GOT3 (cell line): ENCODE data around the gene PGBD1.

Experiments used
- DNase-seq: peaks from one replicate; lab custom pipeline; 2025; ENCODE audit warnings: mixed read lengths; lab: John Stamatoyannopoulos, UW

PGBD1 gene

DNA sequence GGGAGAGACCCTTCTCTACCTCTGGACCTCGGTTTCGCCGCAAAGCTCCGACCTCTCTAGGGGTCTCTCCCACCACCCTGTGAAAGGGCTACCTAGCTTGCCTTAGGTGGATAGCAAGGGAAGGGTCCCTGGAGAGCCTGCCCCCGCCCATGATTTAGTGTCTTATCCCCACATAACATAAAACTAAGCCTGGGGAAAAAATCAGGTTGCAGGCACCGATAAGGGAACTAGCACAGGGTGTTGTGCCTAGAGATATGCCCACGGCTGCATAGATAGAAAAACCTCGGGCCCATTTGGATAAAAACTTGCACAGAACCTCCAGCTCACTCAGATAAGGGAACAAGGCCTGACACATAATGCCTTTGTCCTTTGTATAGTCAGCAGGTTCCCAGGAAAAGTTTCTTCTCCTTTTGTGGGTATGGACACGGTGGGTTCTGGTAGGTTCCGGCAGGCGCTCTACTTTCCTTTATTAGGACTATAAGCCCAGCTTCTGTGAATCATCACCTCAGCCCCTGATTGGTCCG is 53.7 kb downstream of the PGBD1 start:
- DNase-seq = no peak

DNA sequence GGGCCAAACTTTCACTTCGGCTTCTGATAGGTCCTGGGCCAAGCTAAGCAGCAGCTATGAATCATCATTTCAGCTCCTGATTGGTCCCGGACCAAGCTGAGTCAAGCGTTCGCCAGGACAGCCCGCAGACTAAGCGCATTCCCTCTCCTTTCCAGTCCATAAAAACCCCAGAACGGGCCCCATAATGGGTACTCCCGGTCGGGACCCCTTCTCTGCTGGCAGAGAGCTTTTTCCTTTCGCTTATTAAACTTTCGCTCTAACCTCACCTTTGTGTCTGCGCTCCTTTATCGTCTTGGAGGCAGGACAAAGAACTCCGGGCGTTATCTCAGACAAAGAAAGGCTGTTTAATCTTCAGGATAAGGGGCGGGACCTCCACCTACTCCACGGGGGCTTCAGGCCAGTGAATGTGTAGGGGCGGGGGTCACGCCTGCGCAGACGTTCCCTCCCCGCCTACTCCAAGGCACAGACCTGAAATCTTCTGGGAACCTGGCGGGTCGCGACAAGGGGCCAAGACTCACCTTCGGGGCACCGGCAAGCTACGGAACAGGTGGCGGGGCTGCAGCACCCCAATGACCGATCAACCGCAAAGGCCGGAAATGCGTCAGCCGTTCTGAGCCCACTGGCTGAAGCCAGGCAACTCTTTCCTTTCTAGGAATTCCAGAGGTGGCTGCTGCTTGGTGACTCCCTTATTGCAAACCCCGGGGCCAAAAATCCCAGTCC is 54.4 kb downstream of the PGBD1 start, which contains the start of gene ZSCAN31:
Gene ZSCAN31, minus strand, starts transcription at position 585 of the 720 bp plus-strand sequence. CDS start 6,465 bp downstream, outside the sequence.
- DNase-seq = peak; percentile 50

DNA sequence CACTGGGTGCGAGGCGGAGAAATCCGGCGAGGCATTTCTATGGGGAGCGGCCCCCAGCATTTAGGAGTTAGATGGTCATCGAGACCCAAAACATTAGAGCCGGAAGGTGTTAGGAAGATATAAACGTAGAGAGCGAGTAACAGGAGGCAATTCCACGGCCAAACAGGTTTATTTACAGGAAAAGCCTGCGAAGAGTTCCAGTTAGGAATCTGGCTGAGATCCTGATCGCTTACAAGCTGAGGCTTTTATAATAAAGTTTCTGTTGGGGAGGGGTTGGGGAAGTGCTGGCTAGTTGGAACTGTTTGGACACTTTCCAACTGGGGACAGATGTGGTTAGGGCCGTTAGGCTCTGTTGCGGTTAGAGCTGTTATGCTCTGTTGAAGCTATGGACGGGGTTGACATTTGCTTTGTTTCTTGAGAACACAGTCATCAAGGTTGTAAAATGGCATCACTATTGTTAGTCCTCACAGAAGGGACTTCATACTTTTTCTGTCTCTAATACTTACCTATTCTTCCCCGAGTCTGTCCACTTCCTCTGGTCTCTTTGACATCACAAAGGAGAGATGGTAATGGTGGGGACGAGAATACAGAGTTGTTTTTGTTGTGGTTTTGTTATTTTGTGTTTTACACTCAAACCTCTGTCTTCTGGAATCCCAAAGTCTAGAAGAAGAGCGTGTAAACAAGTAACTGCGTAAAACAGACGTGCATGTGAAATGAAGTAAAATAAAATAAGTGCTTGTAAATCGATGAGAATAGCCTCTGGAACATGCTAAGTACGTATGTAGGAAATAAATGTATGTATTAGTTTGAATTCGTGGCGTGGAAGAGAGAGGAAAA is 55.1 kb downstream of the PGBD1 start:
- no peak for DNase-seq

DNA sequence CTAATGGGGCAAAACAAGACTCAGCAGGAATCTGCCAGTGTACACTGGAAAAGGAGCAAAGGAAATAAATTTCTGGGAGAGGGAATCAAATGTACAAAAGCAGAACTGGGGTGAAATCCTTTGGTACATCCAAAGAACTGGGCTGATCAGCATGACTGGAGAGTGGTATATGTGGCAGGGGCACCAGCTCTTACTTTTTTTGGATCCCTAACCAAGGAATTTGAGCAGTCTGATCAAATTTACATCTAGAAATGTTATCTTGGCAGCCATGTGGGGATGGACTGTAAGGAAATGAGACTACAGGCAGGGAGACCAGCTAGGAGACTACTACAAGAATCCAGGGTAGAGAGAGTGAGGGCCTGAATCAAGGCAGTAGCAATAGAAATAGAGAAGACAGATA is 55.7 kb downstream of the PGBD1 start:
- no peak for DNase-seq

DNA sequence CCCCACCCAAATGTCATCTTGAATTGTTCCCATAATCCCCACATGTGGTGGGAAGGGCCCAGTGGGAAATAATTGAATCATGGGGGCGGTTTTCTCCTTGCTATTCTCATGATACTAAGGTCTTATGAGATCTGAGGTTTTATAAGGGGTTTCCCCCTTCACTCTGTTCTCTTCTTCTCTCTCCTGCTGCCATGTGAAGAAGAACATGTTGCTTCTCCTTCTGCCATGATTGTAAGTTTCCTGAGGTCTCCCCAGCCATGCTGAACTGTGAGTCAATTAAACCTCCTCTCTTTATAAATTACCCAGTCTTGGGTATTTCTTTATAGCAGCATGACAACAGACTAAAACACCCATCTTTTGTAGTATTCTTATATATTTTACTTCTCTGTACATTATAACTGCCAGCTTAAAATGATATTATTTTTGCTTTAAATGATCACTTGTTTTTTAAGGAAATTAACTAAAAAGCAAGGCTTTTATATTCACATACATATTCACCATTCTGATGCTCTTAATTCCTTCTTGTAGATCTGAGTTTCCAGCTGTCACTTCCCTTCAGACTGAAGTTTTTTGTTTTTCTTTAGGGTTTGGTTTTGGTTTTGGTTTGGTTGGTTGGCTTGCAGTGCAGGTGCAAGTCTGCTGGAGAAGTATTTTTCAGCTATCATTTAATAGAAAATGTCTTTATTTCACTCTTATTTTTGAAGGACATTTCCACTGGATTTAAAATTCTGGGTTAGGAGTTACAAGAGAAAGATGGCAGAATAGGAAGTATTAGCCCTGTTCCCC is 59.1 kb downstream of the PGBD1 start:
- no peak for DNase-seq

DNA sequence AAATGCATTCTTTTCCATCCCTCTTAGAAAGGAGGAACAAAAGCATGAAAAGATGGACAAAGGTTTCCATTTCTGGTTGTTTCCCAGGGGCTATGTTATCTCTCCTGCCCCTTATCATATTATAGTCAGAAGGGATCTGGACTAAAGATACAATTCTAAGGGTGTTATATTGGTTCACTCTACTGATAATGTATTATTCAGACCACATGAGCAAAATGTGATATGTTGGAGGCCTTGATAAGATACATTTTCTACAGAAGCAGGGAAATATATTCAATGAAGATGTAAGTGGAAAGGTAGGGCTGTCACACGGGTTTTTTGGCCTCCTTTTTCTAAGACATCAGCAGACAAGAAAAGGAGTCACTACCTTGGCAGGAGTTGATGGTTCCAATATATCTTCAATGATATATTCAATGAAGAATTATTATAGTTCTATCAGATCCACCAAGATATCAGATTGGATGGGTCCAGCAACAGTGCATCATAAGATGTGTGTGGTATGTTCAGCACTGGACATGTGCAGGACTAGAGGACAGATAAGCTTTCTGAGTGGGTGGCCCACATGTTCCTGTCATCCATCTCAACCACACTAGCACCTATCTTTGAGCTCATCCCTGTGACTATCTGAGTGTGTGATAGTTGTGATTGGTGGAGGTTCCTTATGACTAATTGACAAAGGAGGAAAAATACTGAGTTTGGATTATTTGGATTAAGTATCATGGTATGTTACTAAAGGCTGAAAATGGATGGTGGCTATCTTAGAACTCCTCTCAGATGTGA is 62.7 kb downstream of the PGBD1 start:
- DNase-seq = no peak

DNA sequence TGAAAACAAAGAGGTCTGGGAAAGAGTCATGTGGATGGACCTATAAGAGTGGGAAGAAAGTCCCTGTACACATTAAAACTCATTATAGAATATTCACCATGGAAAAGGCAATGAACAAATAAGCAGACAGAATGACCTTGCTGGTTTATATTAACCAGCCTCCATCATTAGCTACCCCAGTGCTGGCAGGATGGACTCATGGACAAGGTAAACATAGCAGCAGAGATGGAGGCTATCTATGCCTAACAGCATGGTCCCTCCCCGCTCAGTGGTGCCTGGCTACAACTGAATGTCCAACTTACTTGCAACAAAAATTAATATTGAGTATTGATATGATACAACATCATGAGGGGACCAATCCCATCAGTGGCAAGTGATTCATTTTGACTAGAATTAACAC is 63.8 kb downstream of the PGBD1 start:
- DNase-seq = no peak

DNA sequence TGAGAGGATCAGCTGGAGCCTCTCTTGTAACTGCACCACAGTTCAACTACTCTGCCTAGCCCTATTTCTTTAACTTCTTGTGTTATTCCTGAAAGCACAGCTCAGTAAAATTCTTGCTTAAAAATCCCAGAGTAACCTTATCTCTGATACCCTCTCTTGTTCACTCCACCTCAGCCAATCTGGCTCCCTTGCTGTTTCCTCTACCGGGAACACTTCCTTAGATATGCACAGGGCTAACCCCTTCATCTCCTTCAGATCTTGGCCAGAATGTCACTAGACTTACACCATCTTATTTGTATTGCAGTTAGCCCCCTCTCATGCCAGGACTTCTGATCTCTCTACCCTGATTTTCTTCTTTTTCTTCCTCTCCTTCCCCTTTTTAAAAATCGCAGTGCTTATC is 65.7 kb downstream of the PGBD1 start:
- no peak for DNase-seq

DNA sequence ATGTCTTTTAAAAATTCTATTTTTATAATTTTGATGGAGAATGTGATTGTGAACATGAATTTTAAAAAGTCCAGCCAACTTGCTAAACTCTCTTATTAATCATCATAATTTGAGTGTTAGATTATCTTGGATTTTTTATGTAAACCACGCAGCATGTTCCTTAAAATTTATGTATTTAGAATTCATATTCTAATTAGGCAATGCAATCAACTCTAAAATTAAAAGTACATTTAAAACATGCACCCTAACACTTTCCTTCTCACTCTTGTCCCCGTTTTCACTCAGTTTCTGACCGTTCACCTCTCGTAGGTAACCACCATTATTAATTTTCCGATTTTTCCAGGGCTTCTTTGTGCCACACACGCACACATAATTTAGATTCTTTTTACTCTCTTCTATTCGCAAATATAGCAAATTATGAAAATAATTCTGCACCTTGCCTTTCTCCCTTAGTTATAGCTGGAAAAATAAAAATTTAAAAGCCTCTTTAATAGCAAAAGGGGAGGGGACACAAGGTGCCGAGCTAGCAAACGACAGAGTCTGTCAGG is 68.0 kb downstream of the PGBD1 start:
- DNase-seq = no peak

DNA sequence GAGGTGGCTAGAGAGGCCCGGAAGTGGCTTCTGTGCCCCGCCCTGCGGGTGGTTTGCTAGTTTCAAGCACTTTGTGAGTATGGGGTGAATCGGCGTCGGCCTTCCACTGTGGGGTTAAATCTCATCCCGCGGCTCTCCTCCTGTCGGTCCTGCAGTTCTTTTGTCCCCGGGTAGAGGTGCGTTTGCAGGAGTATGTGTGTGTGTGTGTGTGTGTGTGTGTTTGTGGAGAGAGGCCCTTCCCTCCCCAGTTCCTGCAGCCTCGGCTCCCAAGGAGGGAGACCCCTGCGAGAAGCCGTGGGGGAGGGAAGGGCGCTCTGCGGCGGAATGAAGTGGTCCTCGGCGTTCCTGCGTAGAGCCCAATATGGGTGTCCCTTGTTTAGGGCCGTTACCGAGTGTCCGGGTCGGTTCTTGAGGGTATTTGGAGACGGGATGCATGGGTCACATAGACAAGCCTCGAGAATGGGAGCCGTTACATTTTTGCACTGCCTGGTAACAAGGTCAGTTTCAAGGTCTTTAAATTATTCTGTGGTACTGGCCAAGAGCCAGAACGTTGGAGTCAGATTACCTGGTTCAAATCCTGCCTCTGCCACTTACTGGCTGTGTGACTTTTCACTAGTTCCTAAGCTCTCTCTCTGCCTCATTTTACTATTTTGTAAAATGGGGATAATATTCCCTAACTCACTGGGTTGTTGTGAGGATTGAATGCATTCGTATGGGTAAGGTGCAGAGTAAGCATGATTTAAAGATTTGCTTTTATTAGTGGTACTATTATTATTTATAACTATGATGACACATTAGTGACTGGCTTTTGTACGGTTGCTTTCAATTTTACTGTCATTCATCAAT is 68.7 kb downstream of the PGBD1 start, which contains the start of gene ZKSCAN3:
Gene ZKSCAN3, plus strand, starts transcription at position 56 of the 846 bp plus-strand sequence. CDS start 9,640 bp downstream, outside the sequence.
- DNase-seq = peak; percentile 49

DNA sequence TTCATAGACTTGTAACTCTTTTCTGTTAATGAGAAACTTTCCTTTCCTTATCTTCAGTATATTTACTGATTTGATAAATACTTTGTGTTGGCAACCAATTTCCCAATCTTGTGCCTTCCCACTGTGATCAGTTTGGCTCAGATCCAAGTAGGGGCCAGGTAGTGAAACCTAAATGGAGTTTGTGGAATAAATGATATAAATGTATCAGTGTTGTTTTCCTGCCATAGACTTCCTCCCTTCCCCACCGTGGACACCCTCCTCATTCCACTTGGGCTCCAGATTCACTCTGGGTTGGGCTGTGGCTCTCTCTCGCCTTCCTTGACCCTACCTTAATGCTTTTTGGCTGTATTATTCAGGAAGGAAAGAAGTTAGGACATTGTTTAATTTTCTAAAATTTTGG is 69.7 kb downstream of the PGBD1 start:
- no peak for DNase-seq

DNA sequence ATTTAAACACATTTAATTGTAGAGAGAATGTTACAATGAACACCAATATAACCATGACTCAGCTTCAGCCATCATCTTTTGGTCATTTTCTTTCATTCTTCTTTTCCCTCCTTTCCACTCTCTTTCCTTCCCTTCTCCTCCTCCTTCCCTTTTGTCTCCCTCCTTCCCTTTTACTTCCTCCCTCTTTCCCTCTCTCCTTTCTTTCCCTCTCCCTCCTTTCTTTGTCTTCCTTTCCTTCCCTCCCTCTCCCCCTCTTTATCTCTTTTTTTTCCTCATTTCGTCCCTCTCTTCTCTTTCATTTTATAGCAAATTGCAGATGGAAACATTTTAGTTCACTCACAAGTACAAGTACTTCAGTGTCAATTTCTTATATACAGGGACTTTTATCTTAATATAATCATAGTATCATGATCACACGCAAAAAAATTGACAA is 70.1 kb downstream of the PGBD1 start:
- DNase-seq = no peak
